ENCODE data around the gene CLEC2A.

CLEC2A gene

GRCh38 chr12:9935026-9935425 lies 2.9 kb upstream of the CLEC2A start:
- DNase-seq (ENCODE audit: low read depth in 2 of 2) = no peak

- DNase-seq (ENCODE audit: low read depth in 2 of 2) = no peak
Observed at GRCh38 chr12:9933958-9934357, 1.8 kb upstream of the CLEC2A start.

GRCh38 chr12:9931245-9931644 lies 925 bp downstream of the CLEC2A start:
- DNase-seq (ENCODE audit: low read depth in 2 of 2) = no peak

GRCh38 chr12:9928607-9929006 lies 3.6 kb downstream of the CLEC2A start:
- no peak for DNase-seq (ENCODE audit: low read depth in 2 of 2)

GRCh38 chr12:9926876-9927275 lies 5.3 kb downstream of the CLEC2A start:
- DNase-seq (ENCODE audit: low read depth in 2 of 2) = no peak

GRCh38 chr12:9925705-9926393 lies 6.3 kb downstream of the CLEC2A start:
- DNase-seq (ENCODE audit: low read depth in 2 of 2) = no peak

GRCh38 chr12:9922429-9922828 lies 9.7 kb downstream of the CLEC2A start:
- no peak for DNase-seq (ENCODE audit: low read depth in 2 of 2)

- no peak for DNase-seq (ENCODE audit: low read depth in 2 of 2)
Observed at GRCh38 chr12:9920451-9920850, 11.7 kb downstream of the CLEC2A start.

GRCh38 chr12:9919443-9919842 lies 12.7 kb downstream of the CLEC2A start:
- no peak for DNase-seq (ENCODE audit: low read depth in 2 of 2)

- DNase-seq (ENCODE audit: low read depth in 2 of 2) = no peak
Observed at GRCh38 chr12:9911708-9912107, 20.5 kb downstream of the CLEC2A start.

- DNase-seq (ENCODE audit: low read depth in 2 of 2) = no peak
Observed at GRCh38 chr12:9910716-9911421, 21.3 kb downstream of the CLEC2A start.

- DNase-seq (ENCODE audit: low read depth in 2 of 2) = no peak
Observed at GRCh38 chr12:9909724-9910123, 22.4 kb downstream of the CLEC2A start.

- no peak for DNase-seq (ENCODE audit: low read depth in 2 of 2)
Observed at GRCh38 chr12:9908350-9908749, 23.8 kb downstream of the CLEC2A start.

GRCh38 chr12:9907769-9908168 lies 24.4 kb downstream of the CLEC2A start:
- no peak for DNase-seq (ENCODE audit: low read depth in 2 of 2)

- DNase-seq (ENCODE audit: low read depth in 2 of 2) = no peak
Observed at GRCh38 chr12:9906873-9907272, 25.3 kb downstream of the CLEC2A start.

GRCh38 chr12:9902539-9903228 lies 29.5 kb downstream of the CLEC2A start:
- DNase-seq (ENCODE audit: low read depth in 2 of 2) = no peak

- no peak for DNase-seq (ENCODE audit: low read depth in 2 of 2)
Observed at GRCh38 chr12:9900930-9901329, 31.2 kb downstream of the CLEC2A start.

- no peak for DNase-seq (ENCODE audit: low read depth in 2 of 2)
Observed at GRCh38 chr12:9899209-9899608, 33.0 kb downstream of the CLEC2A start.

- no peak for DNase-seq (ENCODE audit: low read depth in 2 of 2)
Observed at GRCh38 chr12:9897535-9897934, 34.6 kb downstream of the CLEC2A start.

GRCh38 chr12:9895215-9895971 lies 36.8 kb downstream of the CLEC2A start:
- DNase-seq (ENCODE audit: low read depth in 2 of 2) = no peak

GRCh38 chr12:9888665-9889273 lies 43.4 kb downstream of the CLEC2A start:
- DNase-seq (ENCODE audit: low read depth in 2 of 2) = no peak

GRCh38 chr12:9883175-9883574 lies 49.0 kb downstream of the CLEC2A start:
- no peak for DNase-seq (ENCODE audit: low read depth in 2 of 2)

All from activated CD4-positive, alpha-beta T cell treated with anti-CD3 and anti-CD28 coated beads for 24 hours (primary cell).